GM23338 (cell line): ENCODE data around the gene CADPS. TPM values are rescaled to one million over a fixed set of nuclear protein-coding genes. Genes with fewer than 3 reads are reported as not detected.
A peak's percentile ranks its signal among the peaks of the same experiment; 100 is the strongest.

Experiments used
- ATAC-seq: fragments of 200-7000 bp; cut with Tn5 transposase; 3 replicates; pipeline ENCODE4 v1.9.1; 2020
- DNase-seq: peaks from one replicate; pipeline ENCODE4 v3.0.0-alpha.2; 2015; ENCODE audit warnings: low spot score
- H2AFZ ChIP-seq: fragments of 200-600 bp; sonication (generic); 2 replicates; pipeline ENCODE4 v1.8.0; 2016; ENCODE audit warnings: antibody characterized with exemption, mild to moderate bottlenecking, moderate library complexity
- H3F3A ChIP-seq: fragments of 200-600 bp; sonication (generic); replicated peaks from 2 replicates; pipeline ENCODE4 v1.8.0; 2017; ENCODE audit warnings: antibody characterized with exemption, mixed run types, low read depth
- H3K27ac ChIP-seq: fragments of 200-600 bp; sonication (generic); 2 replicates; pipeline ENCODE4 v1.6.1; 2016; ENCODE audit warnings: low read depth
- H3K27me3 ChIP-seq: fragments of 200-600 bp; sonication (generic); 2 replicates; pipeline ENCODE4 v1.8.0; 2016; ENCODE audit warnings: mild to moderate bottlenecking, mixed run types, moderate library complexity; ENCODE audit not compliant: insufficient read depth
- H3K36me3 ChIP-seq: fragments of 200-600 bp; sonication (generic); 2 replicates; pipeline ENCODE4 v1.8.0; 2016; ENCODE audit warnings: mild to moderate bottlenecking; ENCODE audit not compliant: insufficient read depth
- H3K4me1 ChIP-seq: fragments of 200-600 bp; sonication (generic); 2 replicates; pipeline ENCODE4 v1.8.0; 2016; ENCODE audit warnings: mild to moderate bottlenecking, moderate library complexity; ENCODE audit not compliant: insufficient read depth
- H3K4me2 ChIP-seq: fragments of 200-600 bp; sonication (generic); 2 replicates; pipeline ENCODE4 v1.7.1; 2017; ENCODE audit warnings: mixed run types
- H3K4me3 ChIP-seq: fragments of 200-600 bp; sonication (generic); 2 replicates; pipeline ENCODE4 v1.6.1; 2016; ENCODE audit warnings: mixed run types
- H3K79me2 ChIP-seq: fragments of 200-600 bp; sonication (generic); replicated peaks from 2 replicates; pipeline ENCODE4 v1.8.0; 2017; ENCODE audit warnings: mild to moderate bottlenecking; ENCODE audit not compliant: insufficient read depth
- H3K9me2 ChIP-seq: fragments of 200-600 bp; sonication (generic); 2 replicates; pipeline ENCODE4 v1.8.0; 2017; ENCODE audit not compliant: insufficient read depth
- H4K20me1 ChIP-seq: fragments of 200-600 bp; sonication (generic); replicated peaks from 2 replicates; pipeline ENCODE4 v1.8.0; 2017; ENCODE audit warnings: mild to moderate bottlenecking; ENCODE audit not compliant: insufficient read depth
- H3K27ac Mint-ChIP-seq: 2 replicates; pipeline ENCODE4 v1.8.0; 2020; ENCODE audit warnings: inconsistent platforms, mild to moderate bottlenecking, moderate library complexity, mixed read lengths
- H3K27me3 Mint-ChIP-seq: 3 replicates; pipeline ENCODE4 v1.8.0; 2022; ENCODE audit warnings: low read depth, mild to moderate bottlenecking, moderate library complexity, mixed read lengths, inconsistent platforms; ENCODE audit not compliant: insufficient read depth, poor library complexity
- H3K36me3 Mint-ChIP-seq: 3 replicates; pipeline ENCODE4 v1.8.0; 2021; ENCODE audit warnings: low read depth, mild to moderate bottlenecking, inconsistent platforms, moderate library complexity, mixed read lengths
- H3K4me1 Mint-ChIP-seq: 3 replicates; pipeline ENCODE4 v1.8.0; 2020; ENCODE audit warnings: mild to moderate bottlenecking, inconsistent platforms, mixed read lengths
- H3K4me3 Mint-ChIP-seq: 3 replicates; pipeline ENCODE4 v1.8.0; 2021; ENCODE audit warnings: moderate library complexity, mild to moderate bottlenecking, inconsistent platforms, mixed read lengths
- H3K9me3 Mint-ChIP-seq: 3 replicates; pipeline ENCODE4 v1.8.0; 2020; ENCODE audit warnings: moderate library complexity, mild to moderate bottlenecking, inconsistent platforms, mixed read lengths
- CREB1 ChIP-seq: fragments of 250-450 bp; sonication (Bioruptor Pico); IDR thresholded peaks from 2 replicates; pipeline ENCODE4 v1.5.0; 2020; ENCODE audit warnings: low read depth, mild to moderate bottlenecking, moderate library complexity
- CTCF ChIP-seq, 2 experiments: fragments of 200-600 bp in 1 of 2; sonication (generic) in 1 of 2; conservative IDR thresholded peaks; 2 replicates each; pipeline versions ENCODE4 v1.5.1 to v1.6.1; 2016 to 2017; ENCODE audit warnings: antibody characterized with exemption in 2 of 2, low read depth in 2 of 2, mild to moderate bottlenecking in 2 of 2, moderate library complexity in 1 of 2
- ETS1 ChIP-seq: IDR thresholded peaks from 2 replicates; pipeline ENCODE4 v1.6.1; 2016; ENCODE audit warnings: antibody characterized with exemption
- EZH2phosphoT487 ChIP-seq: fragments of 200-600 bp; sonication (generic); IDR thresholded peaks from one replicate; pipeline ENCODE4 v1.8.1; 2018; ENCODE audit warnings: antibody characterized with exemption; ENCODE audit not compliant: unreplicated experiment
- JUNB ChIP-seq: IDR thresholded peaks from one replicate; pipeline ENCODE4 v1.6.1; 2016; ENCODE audit warnings: antibody characterized with exemption; ENCODE audit not compliant: unreplicated experiment
- NANOG ChIP-seq: IDR thresholded peaks from 2 replicates; pipeline ENCODE4 v1.6.1; 2016; ENCODE audit warnings: antibody characterized with exemption, borderline replicate concordance
- POLR2AphosphoS5 ChIP-seq: IDR thresholded peaks from 2 replicates; pipeline ENCODE4 v1.6.1; 2016; ENCODE audit warnings: antibody characterized with exemption, low read depth
- REST ChIP-seq: IDR thresholded peaks from one replicate; pipeline ENCODE4 v1.6.1; 2018; ENCODE audit warnings: antibody characterized with exemption; ENCODE audit not compliant: unreplicated experiment
- STAT1 ChIP-seq: IDR thresholded peaks from one replicate; pipeline ENCODE4 v1.6.1; 2016; ENCODE audit warnings: antibody characterized with exemption; ENCODE audit not compliant: unreplicated experiment
- ZNF114 ChIP-seq: fragments of 250-450 bp; sonication (Bioruptor Pico); IDR thresholded peaks from 2 replicates; pipeline ENCODE4 v1.5.0; 2020; ENCODE audit warnings: mild to moderate bottlenecking, moderate library complexity
- ZNF331 ChIP-seq: fragments of 250-450 bp; sonication (Bioruptor Pico); IDR thresholded peaks from 2 replicates; pipeline ENCODE4 v1.5.0; 2020; ENCODE audit warnings: low read depth, mild to moderate bottlenecking, moderate library complexity
- ZNF462 ChIP-seq: fragments of 250-450 bp; sonication (Bioruptor Pico); IDR thresholded peaks from 2 replicates; pipeline ENCODE4 v1.5.0; 2020; ENCODE audit warnings: mild to moderate bottlenecking, moderate library complexity
- polyA plus RNA-seq: library from polyadenylated mRNA; unstranded; fragments of >200 nt; fragmentation: Nextera tagmentation; extraction: Ambion mirVana; gene quantifications from 2 replicates; pipeline ENCODE4 v1.2.1, GENCODE V29; 2016
- total RNA-seq: library from RNA; depleted of rRNA; stranded (reverse); fragments of >200 nt; shearing (Covaris generic); gene quantifications from 2 replicates; pipeline ENCODE4 v1.2.3, GENCODE V29; 2014

CADPS gene
- total and polyA plus RNA-seq, 2 experiments from 2014 or later: 14.7 to 22.0 TPM

GRCh38 chr3:62677926-62678325 lies 197.3 kb downstream of the CADPS start:
- H3K4me1 Mint-ChIP-seq: peaks cover 42% of the 10 kb centered on the region
- peaks cover 5% of the 10 kb centered on the region for H3K27me3 Mint-ChIP-seq
- H3F3A ChIP-seq: no peaks in the 10 kb centered on the region
- H3K9me3 Mint-ChIP-seq: no peaks in the 10 kb centered on the region
- H2AFZ ChIP-seq: no peak overlapping the region
- no peaks in the 10 kb centered on the region for H3K36me3 ChIP-seq
- H3K27ac Mint-ChIP-seq: peak overlapping the region; percentile 86
- DNase-seq (peak; percentile 20), ATAC-seq (peak; percentile 37)
- H3K27me3 ChIP-seq: no peaks in the 10 kb centered on the region
- H3K27ac ChIP-seq: peak overlapping the region; percentile 85
- no peak overlapping the region for H3K4me3 Mint-ChIP-seq
- H3K4me1 ChIP-seq: peaks cover 30% of the 10 kb centered on the region
- H3K4me3 ChIP-seq: no peak overlapping the region
- peaks cover 4% of the 10 kb centered on the region; the same call in 2 of the 3 replicates for H3K36me3 Mint-ChIP-seq
- H3K9me2 ChIP-seq: peaks cover 14% of the 10 kb centered on the region
- TF ChIP-seq CREB1: no peak
- no peak for TF ChIP-seq ZNF331 (CRISPR knock-in tag)
- TF ChIP-seq NANOG: no peak
- TF ChIP-seq REST: no peak
- no peak for TF ChIP-seq POLR2AphosphoS5
- no peak for TF ChIP-seq ZNF114 (CRISPR knock-in tag)
- TF ChIP-seq ETS1: no peak
- TF ChIP-seq ZNF462 (CRISPR knock-in tag): no peak
- TF ChIP-seq JUNB: no peak
- no peak for TF ChIP-seq EZH2phosphoT487
- no peak for TF ChIP-seq CTCF (conservative IDR thresholded peaks at IDR 0.05; ENCODE audit: low read depth in 2 of 2)
- no peak for TF ChIP-seq STAT1
- no peaks in the 10 kb centered on the region for H3K79me2 ChIP-seq
- H4K20me1 ChIP-seq: no peaks in the 10 kb centered on the region
- H3K4me2 ChIP-seq: peak overlapping the region; percentile 45
